ACC112 (cell line): Measurements from ENCODE around the gene DUSP23.

Experiments
- H2AFZ ChIP-seq: fragments of 200-600 bp; sonication (generic); one replicate; pipeline ENCODE4 v1.6.0; 2017; ENCODE audit warnings: antibody characterized with exemption, low read length; ENCODE audit not compliant: unreplicated experiment
- H3K27ac ChIP-seq: fragments of 200-600 bp; sonication (generic); 2 replicates; pipeline ENCODE4 v1.5.1; 2014; ENCODE audit warnings: low read depth, mild to moderate bottlenecking, antibody characterized with exemption, low read length, moderate library complexity
- H3K27me3 ChIP-seq: fragments of 200-600 bp; sonication (generic); 2 replicates; pipeline ENCODE4 v1.6.1; 2014; ENCODE audit warnings: mild to moderate bottlenecking, antibody characterized with exemption, low read length, moderate library complexity, mixed read lengths; ENCODE audit not compliant: insufficient read depth
- H3K36me3 ChIP-seq: fragments of 200-600 bp; sonication (generic); 2 replicates; pipeline ENCODE4 v1.6.1; 2016; ENCODE audit warnings: mild to moderate bottlenecking, antibody characterized with exemption, low read length, moderate library complexity, mixed read lengths; ENCODE audit not compliant: insufficient read depth
- H3K4me1 ChIP-seq: fragments of 200-600 bp; sonication (generic); one replicate; pipeline ENCODE4 v1.6.1; 2016; ENCODE audit warnings: low read length, mixed read lengths; ENCODE audit not compliant: insufficient read depth, unreplicated experiment, control insufficient read depth
- H3K4me3 ChIP-seq: fragments of 200-600 bp; sonication (generic); 2 replicates; pipeline ENCODE4 v1.5.1; 2014; ENCODE audit warnings: mild to moderate bottlenecking, low read depth, low read length
- H3K79me2 ChIP-seq: fragments of 200-600 bp; sonication (generic); one replicate; pipeline ENCODE4 v1.6.0; 2016; ENCODE audit warnings: low read length; ENCODE audit not compliant: control insufficient read depth, unreplicated experiment, insufficient read depth

DUSP23 gene

DNA sequence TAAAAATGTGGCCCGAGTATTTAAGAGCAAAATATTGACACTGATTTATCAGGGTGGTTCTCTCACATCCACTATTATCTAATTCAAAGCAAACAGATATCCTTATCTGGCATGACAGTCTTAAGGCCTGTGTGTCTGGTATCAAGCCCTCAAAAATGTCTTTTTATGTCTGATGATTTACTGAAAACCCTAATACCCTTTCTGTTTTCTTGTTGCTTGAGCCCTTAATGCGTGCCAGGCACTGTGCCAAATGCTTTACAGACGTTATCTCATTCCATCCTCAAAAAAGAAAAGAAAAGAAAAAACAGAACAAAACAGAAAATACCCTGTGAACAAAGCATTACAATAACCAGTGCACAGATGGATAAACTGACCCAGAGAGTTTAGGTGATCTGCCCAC, 5.7 kb downstream of the DUSP23 start:
- no peak overlapping the region for H3K4me3 ChIP-seq
- H3K4me1 ChIP-seq: peaks cover 15% of the 10 kb centered on the region
- no peaks in the 10 kb centered on the region for H3K36me3 ChIP-seq
- peaks cover 11% of the 10 kb centered on the region for H3K79me2 ChIP-seq
- H2AFZ ChIP-seq: no peak overlapping the region
- no peaks in the 10 kb centered on the region for H3K27me3 ChIP-seq
- H3K27ac ChIP-seq: no peak overlapping the region

DNA sequence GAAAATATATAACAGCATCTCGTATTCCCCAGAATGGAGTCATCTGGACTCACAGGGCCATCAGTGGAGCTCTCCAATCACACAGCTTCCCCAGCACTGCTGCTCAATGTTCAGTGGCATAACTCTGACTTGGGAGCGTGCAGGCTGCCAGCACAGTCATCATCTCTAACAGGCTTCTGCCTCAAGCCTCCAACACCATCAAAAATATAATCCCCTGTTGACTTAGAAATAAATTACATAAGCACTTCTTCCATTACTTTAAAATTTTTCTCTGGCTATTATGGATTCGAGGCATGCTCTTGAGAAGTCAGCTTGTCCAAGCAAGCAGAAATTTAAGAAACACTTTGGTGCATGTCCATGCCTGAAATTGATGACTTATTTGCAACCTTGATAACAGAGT, 6.2 kb downstream of the DUSP23 start:
- peaks cover 11% of the 10 kb centered on the region for H3K4me1 ChIP-seq
- H3K27me3 ChIP-seq: no peaks in the 10 kb centered on the region
- no peak overlapping the region for H3K27ac ChIP-seq
- H2AFZ ChIP-seq: no peak overlapping the region
- no peak overlapping the region for H3K4me3 ChIP-seq
- H3K79me2 ChIP-seq: peaks cover 6% of the 10 kb centered on the region
- no peaks in the 10 kb centered on the region for H3K36me3 ChIP-seq

DNA sequence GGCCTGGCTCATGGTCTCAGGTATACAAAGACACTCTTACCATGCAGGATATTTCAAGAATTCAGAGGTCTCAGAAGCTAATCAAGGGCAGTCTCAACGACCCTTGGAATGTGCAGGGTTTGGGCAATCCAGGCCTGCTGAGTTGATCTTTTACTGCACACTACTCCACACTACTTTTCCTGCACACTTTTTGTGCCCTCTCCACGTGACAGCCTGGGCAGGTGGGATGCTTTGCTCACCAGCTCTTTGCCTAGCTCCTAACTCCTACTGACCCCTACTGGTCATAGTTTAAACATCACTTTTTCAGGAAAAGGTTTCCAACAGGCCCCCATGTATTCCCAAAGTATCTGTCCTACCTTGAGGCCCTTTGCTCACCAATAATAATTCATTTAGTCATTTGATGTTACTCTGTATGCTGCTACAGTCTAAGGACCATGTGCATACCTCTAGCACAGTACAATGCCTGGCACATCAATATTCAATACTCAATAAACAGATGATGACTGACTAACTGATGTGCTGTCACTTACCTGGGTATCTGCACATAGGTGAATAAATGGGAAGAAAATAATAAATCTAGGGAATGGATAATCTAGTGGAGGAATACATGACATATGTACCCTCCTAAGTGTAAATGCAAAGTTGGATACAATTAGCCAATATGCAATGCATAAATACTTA, 9.6 kb downstream of the DUSP23 start:
- Histone ChIP-seq H3K4me1 (peaks cover 3% of the 10 kb centered on the region), H3K27ac (no peak overlapping the region), H3K4me3 (no peak overlapping the region), H3K36me3 (no peaks in the 10 kb centered on the region), H2AFZ (no peak overlapping the region), H3K79me2 (no peaks in the 10 kb centered on the region), H3K27me3 (no peaks in the 10 kb centered on the region)

DNA sequence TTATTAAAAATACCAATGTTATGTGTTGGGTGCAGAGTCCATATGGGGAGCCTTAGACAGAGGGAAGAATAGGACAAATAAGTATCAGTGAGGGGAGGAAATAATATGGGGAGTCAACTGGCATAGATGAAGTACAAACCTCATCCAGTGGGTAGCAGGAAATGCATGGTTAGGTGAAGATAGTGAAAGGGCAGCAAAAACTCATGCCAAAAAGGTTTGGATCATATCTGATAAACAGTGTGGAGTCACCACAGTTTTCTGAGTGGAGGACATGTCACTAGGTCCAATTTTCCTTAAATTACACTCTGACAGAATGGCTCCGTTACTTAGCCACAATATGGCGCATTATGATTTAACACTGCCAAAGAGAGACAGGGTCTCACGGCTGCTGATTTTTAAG, 10.3 kb downstream of the DUSP23 start:
- H3K27ac ChIP-seq: no peak overlapping the region
- H3K4me1 ChIP-seq: peaks cover 3% of the 10 kb centered on the region
- no peaks in the 10 kb centered on the region for H3K79me2 ChIP-seq
- H3K4me3 ChIP-seq: no peak overlapping the region
- H3K27me3 ChIP-seq: no peaks in the 10 kb centered on the region
- no peak overlapping the region for H2AFZ ChIP-seq
- H3K36me3 ChIP-seq: no peaks in the 10 kb centered on the region

DNA sequence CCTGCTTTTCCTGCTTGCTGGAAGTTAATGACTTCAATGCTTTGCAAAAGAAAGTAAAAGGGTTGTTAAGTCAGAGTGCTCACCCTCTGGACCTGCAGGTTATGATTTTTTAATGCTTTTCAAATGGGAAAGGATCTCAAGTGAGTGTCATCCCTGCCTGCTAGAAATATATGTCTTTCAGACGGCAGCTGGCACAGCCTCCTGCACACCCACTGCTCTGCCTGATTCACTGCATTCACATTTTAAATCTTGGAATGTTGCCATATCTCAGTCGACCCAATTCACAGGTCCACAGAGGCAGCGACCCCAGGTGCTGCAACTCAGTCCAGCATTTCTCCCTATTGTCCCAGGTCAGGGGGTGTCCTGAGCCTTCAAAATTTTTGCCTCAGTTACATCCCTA, 10.7 kb downstream of the DUSP23 start:
- Histone ChIP-seq H3K4me1 (peaks cover 3% of the 10 kb centered on the region), H3K79me2 (no peaks in the 10 kb centered on the region), H3K27ac (no peak overlapping the region), H2AFZ (no peak overlapping the region), H3K27me3 (no peaks in the 10 kb centered on the region), H3K4me3 (no peak overlapping the region), H3K36me3 (no peaks in the 10 kb centered on the region)

DNA sequence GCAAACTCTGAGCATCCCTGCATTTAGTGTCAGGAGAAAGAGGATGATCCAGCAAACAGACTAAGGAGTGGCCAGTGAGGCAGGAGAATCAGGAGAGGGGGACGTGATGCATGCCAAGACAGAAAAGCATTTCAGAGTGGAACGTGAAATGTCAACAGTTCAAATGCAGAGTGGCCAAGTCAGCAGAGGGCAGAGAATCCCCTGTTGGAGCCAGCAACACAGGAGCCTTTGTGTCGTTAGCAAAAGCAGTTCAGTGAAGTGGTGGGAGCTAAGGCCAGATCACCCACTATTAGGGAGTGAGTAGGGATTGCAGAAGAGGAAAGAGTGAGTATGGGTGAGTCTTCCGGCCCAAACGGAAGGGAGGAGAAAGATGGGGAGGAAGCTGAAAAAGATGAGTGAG, 14.8 kb downstream of the DUSP23 start:
- Histone ChIP-seq H3K36me3 (no peaks in the 10 kb centered on the region), H3K4me1 (peaks cover 5% of the 10 kb centered on the region), H2AFZ (no peak overlapping the region), H3K27me3 (no peaks in the 10 kb centered on the region), H3K27ac (no peak overlapping the region), H3K4me3 (no peak overlapping the region), H3K79me2 (no peaks in the 10 kb centered on the region)

DNA sequence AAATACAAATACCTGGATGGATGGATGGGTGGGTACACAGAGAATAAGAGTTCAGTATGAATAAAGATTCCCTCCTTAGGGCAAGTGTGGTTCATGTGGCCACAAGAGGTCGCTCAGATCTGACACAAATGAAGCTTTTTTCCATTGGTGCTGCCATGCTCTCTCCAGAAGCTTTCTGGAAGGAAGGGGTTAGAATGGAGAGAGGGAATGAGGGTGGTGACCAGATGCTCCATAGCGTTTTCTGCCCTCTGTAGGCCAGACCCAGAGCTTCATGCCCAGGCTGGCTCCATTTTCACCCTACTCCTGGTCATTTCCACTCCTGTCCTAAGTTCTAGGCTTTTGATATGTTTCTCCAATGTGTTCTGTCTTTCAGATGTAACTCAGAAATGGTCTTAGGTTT, 18.1 kb downstream of the DUSP23 start:
- Histone ChIP-seq H3K27ac (no peak overlapping the region), H3K79me2 (no peaks in the 10 kb centered on the region), H3K27me3 (no peaks in the 10 kb centered on the region), H3K4me3 (no peak overlapping the region), H2AFZ (no peak overlapping the region), H3K4me1 (peaks cover 14% of the 10 kb centered on the region), H3K36me3 (no peaks in the 10 kb centered on the region)

DNA sequence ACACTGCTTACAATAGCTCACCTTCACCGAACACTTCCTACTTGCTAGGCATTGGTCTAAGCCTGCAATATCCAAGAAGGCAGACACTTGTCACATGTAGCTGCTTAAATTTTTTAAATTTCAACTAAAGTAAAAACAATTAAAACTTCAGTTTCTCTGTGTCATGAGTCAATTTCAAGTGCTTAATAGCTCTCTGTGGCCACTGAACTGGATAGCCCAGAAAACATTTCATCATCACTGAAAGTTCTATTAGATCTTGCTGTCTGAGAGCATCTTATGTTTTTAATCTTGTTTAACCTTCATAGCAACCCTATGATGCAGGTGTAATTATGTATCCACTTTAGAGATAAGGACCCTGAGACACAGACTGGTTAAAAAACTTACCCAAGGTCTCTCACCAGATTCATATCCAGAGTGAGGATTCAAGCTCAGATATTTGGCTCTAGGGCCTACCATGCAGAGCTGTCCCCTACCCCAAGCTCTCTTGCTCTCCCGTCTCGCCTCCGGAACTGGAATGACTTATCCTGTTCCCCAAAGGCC, 18.8 kb downstream of the DUSP23 start:
- no peaks in the 10 kb centered on the region for H3K27me3 ChIP-seq
- peaks cover 20% of the 10 kb centered on the region for H3K4me1 ChIP-seq
- no peaks in the 10 kb centered on the region for H3K79me2 ChIP-seq
- H3K4me3 ChIP-seq: no peak overlapping the region
- H3K27ac ChIP-seq: no peak overlapping the region
- H2AFZ ChIP-seq: no peak overlapping the region
- H3K36me3 ChIP-seq: no peaks in the 10 kb centered on the region

DNA sequence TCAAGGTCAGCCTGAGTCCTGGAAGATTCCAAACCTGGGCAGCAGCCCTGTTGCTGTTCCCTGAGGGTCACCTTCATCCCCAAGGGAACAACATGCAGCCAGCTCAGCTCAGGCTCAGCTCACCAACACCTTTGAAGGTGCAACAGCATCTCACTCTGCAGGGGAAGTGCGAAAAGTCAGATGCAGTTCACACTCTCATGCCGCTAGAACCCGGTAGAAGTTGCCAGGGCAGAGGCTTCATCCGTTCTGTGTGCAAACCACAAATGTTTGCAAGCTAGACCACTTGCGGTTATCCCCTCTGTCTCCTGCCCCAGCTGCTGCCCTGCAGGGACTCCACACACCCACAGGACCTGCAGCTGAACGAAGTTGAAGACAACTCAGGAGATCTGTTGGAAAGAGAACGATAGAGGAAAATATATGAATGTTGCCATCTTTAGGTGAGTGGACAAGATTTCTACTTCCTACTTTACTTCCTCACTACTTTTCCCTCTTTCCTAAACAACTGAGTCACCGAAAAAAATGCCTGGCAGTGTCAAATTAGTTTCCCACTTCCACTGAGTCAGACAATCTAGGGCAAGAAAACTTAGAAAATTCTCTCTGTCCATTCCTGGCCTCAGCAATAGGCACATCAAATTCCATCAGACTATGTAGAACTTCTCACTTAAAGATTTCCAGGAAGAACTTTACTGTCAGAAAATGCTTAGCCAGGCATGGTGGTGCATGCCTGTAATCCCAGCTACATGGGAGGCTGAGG, 19.6 kb downstream of the DUSP23 start:
- Histone ChIP-seq H3K27me3 (no peaks in the 10 kb centered on the region), H3K79me2 (no peaks in the 10 kb centered on the region), H3K4me3 (no peak overlapping the region), H3K4me1 (peaks cover 28% of the 10 kb centered on the region), H3K27ac (no peak overlapping the region), H2AFZ (no peak overlapping the region), H3K36me3 (no peaks in the 10 kb centered on the region)

DNA sequence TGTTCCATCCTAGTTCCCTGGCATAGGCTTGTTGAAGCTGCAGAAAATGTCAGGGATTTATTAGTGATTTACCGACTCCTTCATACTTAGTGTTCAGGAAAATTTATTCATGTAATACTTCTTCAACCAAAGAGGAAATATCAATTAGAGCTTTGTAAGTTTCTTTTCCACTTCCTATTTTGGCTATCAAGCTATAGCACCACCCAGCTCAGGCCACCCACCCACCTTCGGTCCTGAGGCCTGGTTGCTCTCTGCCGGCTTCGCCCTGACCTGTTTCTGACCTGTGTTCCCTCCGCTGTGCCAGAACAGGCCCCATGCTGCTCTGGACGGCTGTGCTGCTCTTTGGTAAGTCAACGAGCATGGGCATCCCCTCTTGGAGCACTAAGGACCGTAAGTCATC, 21.3 kb downstream of the DUSP23 start, which contains the start of gene FCRL6:
Gene FCRL6 (plus strand): TSS at position 250 of the 400 bp plus-strand sequence. CDS start 65 bp downstream, at position 315.
- Histone ChIP-seq H3K36me3 (no peaks in the 10 kb centered on the region), H2AFZ (no peak within 1 kb of the TSS), H3K27me3 (no peaks in the 10 kb centered on the region), H3K79me2 (no peaks in the 10 kb centered on the region), H3K4me3 (no peak within 1 kb of the TSS), H3K27ac (no peak within 1 kb of the TSS), H3K4me1 (peaks cover 28% of the 10 kb centered on the region)
